Muscle of arm (tissue), 14 donors: Measurements from ENCODE around the gene FAM83B. TPM values are rescaled to one million over a fixed set of nuclear protein-coding genes. Genes with fewer than 3 reads are reported as not detected.
"Not testable (repeated sequence)": the region's sequence is repeated elsewhere in the genome, so short reads cannot be mapped to it uniquely, and the experiment has no call there.

Experiments
- DNase-seq: peaks from one replicate; pipeline ENCODE4 v3.0.0-alpha.2; 2013
- long read RNA-seq, 11 donors: transcript quantifications; one replicate each; lab custom pipeline, GENCODE V29; 2026
- polyA plus RNA-seq, 12 donors: library from polyadenylated mRNA; unstranded; fragments of 120-200 nt; gene quantifications; one replicate each; pipeline ENCODE4 v1.2.1, GENCODE V29; 2013; ENCODE audit not compliant: insufficient read length in 12 of 12

FAM83B gene, protein sequence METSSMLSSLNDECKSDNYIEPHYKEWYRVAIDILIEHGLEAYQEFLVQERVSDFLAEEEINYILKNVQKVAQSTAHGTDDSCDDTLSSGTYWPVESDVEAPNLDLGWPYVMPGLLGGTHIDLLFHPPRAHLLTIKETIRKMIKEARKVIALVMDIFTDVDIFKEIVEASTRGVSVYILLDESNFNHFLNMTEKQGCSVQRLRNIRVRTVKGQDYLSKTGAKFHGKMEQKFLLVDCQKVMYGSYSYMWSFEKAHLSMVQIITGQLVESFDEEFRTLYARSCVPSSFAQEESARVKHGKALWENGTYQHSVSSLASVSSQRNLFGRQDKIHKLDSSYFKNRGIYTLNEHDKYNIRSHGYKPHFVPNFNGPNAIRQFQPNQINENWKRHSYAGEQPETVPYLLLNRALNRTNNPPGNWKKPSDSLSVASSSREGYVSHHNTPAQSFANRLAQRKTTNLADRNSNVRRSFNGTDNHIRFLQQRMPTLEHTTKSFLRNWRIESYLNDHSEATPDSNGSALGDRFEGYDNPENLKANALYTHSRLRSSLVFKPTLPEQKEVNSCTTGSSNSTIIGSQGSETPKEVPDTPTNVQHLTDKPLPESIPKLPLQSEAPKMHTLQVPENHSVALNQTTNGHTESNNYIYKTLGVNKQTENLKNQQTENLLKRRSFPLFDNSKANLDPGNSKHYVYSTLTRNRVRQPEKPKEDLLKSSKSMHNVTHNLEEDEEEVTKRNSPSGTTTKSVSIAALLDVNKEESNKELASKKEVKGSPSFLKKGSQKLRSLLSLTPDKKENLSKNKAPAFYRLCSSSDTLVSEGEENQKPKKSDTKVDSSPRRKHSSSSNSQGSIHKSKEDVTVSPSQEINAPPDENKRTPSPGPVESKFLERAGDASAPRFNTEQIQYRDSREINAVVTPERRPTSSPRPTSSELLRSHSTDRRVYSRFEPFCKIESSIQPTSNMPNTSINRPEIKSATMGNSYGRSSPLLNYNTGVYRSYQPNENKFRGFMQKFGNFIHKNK
- polyA plus RNA-seq, result 10 to 100 TPM in 1 of 12 donors, 1 to 10 TPM in 2, under 1 TPM in 3, not detected in 6; 0.04 to 20.2 (median 2.0) TPM
- long read RNA-seq, donor 1, transcript FAM83B-201 (5 exons, 3,167 nt), result major isoform, 5 of 5 reads
- long read RNA-seq, donor 1, partial matches to known transcripts, result 0 of 5 reads
- long read RNA-seq, donor 1, other reads (novel, unspliced or antisense), result 0 of 5 reads
- long read RNA-seq, donor 2, result 0 reads
- long read RNA-seq, donor 3, result 0 reads
- long read RNA-seq, donor 4, result 0 reads
- long read RNA-seq, donor 5, result 0 reads
- long read RNA-seq, donor 6, result 0 reads
- long read RNA-seq, donor 7, result 0 reads
- long read RNA-seq, donor 8, result 0 reads
- long read RNA-seq, donor 9, result 0 reads
- long read RNA-seq, donor 10, result 0 reads
- long read RNA-seq, donor 11, result 0 reads

GRCh38 chr6:54846243-54846856 is at the start of gene FAM83B:
Gene FAM83B, plus strand, starts transcription at chr6:54846771. Its CDS starts 23,476 bp downstream, at chr6:54870247.
- no peak for DNase-seq

GRCh38 chr6:54796918-54797317 is 49.7 kb upstream of the FAM83B start:
- not testable (repeated sequence) for DNase-seq

DNA sequence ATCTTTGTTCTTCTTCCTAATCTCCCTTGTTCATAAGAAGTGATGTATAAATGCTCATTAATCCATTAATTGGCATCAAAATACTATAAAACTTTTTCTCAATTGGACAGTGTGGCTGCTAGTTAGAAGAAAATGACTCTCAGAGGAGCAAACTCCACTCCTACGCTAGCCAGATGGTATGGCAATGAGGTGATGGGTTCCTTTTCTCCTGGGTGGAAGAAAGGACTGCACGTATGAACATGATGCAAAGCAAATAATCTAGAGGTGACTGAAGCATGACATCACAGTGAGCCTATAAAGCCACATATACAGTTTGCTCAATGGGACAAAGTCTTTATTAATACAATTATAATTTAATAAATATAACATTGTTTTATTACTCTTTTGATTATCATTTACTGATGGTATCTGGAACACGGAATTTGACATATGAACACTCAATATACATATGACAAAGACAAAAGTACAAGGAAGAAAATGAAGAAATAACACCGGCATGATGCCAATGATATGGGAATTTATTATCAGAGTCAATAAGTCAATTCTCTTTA is 46.4 kb upstream of the FAM83B start:
- DNase-seq, result no peak

DNA sequence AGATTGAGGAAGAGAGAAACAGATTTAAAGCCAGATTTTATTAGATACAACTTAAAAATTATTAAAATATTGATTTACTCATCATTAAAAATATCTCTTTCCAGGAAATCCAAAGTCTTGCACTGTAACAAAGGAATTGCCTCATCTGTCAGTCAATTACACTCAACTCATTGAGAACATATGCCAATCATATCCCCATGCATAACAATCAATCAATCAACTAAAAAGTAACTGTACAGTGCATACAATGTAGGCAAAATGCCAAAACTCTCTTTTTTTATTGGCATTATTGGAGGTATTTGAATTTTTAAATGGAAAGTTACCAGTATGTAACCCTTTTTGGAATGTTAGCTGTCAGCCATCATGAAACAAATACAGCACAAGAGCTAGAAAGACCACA is 45.3 kb upstream of the FAM83B start:
- DNase-seq, result no peak

DNA sequence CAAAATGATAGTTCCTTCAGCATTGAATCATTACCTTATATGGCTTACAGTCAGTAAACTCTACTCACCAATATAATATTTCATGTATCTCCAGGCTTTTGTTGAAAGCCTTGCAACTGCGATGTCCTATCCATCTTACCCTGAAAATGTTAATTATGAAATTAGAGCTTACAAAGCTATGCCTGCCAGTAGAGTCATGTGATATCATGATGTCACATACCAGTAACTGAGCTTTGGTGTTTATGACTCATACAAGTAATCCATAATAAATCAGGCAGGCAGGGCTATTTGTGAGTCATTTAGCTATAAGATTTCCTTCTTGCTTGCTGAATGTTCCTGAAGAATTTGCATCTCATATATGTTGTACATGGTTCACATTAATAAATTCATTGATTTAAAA is 44.9 kb upstream of the FAM83B start:
- no peak for DNase-seq

- no peak for DNase-seq
Observed at GRCh38 chr6:54802775-54803634, 43.6 kb upstream of the FAM83B start.

DNA sequence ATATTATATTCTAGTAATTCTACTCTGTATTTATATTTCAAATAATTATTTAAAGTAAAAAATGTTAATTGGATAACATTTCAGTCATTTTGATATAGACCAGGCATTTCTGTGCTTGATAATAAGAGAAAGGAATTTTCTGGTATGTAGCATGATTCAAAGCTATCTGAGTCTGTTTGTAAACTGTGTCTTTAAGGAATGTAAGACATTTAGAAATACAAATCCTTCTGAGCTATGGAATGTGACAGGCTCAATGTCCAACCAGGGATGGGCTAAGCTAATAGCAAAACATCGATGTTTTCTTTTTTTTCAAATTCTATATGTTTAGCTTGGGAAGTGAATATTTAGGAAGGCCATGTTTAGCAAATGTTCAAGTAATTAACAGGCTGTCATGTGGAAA is 41.5 kb upstream of the FAM83B start:
- DNase-seq, result no peak

GRCh38 chr6:54810147-54810546 is 36.4 kb upstream of the FAM83B start:
- DNase-seq, result no peak

GRCh38 chr6:54813892-54814291 is 32.7 kb upstream of the FAM83B start:
- no peak for DNase-seq

- no peak for DNase-seq
Observed at GRCh38 chr6:54817236-54817635, 29.3 kb upstream of the FAM83B start.

GRCh38 chr6:54817834-54818233 is 28.7 kb upstream of the FAM83B start:
- no peak for DNase-seq

DNA sequence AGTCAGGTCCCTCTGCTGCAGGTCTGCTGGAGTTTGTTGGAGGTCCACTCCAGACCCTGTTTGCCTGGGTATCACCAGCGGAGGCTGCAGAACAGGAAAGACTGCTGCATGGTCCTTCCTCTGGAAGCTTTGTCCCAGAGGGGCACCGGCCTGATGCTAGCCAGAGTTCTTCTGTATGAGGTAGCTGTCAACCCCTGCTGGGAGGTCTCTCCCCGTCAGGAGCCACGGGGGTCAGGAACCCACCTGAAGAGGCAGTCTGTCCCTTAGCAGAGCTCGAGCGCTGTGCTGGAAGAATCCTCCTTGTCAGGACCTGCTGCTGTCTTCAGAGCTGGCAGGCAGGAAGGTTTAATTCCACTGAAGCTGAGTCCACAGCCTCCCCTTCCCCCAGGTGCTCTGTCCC is 22.3 kb upstream of the FAM83B start:
- not testable (repeated sequence) for DNase-seq

DNA sequence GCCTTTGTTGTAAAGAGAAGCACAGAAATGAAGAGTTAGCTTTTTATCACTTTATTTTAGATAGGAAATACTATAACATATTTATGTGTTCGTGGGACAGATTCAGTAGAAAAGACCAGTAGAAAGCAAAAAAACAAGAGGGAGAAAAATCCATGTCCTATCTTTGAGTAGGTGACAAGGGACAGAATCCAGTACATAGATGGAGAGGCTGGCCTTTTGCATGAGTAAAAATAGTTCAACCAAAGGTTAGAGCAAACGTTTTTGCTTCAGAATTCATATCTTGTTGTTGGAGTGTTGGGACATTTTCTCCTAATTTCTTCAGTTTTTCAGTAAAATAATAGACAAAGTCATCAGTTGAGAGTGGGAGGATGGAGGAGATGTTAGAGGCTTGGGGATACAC is 19.6 kb upstream of the FAM83B start:
- DNase-seq, result no peak

DNA sequence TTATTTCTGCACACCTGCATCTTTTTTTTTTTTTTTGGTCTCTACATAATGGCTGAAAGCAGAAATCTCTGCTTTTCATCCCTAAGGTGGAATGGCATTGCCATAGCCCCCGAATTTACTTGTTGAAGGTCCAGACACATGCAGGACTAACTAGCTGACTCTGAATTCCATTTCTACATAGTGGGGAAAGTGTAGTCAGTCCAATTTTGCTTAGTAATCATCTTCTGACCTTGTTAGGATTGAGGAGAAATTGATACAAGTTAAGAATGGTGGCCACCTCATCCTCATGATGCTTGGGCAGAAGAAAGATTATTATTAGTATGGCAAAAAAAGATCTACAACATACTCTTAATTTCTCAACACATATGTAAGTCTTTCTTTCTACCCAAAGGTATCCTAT is 16.4 kb upstream of the FAM83B start:
- DNase-seq, result no peak

- no peak for DNase-seq
Observed at GRCh38 chr6:54835176-54835575, 11.4 kb upstream of the FAM83B start.

DNA sequence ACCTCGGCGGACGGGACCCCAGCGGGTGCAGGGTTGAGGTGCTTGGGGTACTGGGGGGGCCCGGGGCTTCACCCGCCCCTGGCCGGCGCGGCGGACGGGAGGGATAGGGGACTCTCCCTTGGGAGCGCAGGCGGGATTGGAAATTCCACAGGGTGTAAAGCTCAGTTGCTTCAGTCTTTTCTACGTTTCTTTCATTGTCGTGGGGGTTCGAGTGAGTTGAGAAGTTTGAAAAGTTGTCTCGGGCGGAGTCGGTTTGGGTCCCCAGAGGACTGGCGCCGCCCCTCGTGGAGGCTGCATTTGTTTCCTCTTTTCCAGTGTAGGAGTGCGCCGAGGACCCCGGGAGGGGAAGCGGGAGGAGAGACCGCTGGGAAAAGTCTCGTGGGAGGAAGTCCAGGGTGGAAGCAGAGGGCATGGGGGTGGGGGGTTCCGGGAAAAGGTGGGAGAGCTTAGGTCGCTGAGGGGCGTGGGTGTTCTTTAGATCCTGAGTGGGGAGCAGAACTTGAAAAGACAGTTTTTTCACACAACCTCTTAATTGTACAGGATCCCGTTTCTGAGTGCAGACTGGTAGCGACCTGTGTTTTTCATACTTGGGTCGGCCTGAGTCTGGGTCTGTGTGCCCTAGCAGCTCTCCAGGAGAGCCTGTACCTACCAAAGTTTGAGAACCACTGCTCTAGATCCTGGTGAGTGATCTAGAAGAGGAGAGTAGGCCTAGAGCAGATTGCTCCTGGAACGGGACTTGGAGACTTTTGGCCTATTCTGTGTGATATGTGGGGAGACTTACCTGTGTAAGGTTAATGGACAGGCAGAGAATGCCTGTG is 495 bp downstream of the FAM83B start:
- DNase-seq, result no peak

DNA sequence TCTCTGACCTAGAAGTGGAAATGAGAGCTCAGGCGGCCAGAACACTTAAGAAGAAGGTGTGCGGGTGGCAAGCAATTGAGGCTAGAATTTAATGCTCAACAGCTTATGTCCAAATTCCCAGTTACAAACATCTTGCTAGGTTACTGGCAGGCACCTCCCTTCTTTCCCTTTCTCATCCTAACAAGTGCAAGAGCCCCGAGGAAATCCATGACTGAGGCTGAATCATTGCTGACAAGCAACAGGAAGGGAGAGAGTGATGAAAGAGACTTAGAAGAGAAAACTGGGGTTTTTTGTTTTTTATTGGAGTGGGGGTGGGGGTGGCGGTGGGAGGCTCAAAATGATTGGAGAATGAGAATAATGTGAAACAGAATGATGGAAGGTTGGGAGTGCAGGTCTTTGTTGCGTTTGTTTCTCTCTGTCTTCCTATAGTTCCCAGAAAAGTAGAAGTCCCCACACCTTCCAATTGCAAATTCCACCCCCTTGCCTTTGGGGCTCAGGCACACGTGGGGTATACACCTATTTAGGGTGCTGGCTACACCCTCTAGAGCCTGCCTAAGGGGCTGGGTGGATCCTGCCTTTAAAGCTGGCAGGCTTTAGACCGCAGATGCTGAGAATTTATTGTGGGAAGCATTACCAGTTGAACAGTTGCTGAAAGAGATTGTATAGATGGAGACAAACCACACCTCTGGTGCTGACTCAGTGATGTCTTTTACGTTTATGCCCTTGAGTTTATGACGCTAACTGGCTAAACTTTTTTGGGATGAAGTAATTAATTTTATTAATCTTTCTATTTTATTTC is 1.4 kb downstream of the FAM83B start:
- no peak for DNase-seq

- no peak for DNase-seq
Observed at GRCh38 chr6:54850114-54850513, 3.5 kb downstream of the FAM83B start.
